ENCODE data around the gene SELENOK.

DNA sequence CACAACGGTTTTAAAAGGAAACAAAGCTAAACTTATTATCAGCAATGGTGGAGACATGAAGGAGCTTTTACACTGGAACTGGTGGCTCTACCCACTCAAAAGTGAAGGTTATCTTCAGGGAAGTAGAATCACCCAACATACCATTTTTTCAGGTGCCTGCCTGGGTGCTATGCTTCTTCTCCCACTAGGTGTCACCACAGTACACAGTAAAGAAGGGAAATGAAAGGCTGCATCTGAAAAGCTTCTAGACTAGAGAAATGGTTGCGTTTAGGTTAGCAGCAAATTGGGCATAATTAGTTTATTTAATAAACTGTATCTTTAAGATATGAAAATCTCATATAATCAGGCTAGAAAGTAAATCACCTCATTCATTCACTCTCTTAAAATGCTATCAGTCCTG, 47.0 kb upstream of the SELENOK start:
- TF ChIP-seq POLR2A (IDR thresholded peaks at IDR 0.05; ENCODE audit: low read length) = no peak
- no peak for TF ChIP-seq GATA1 (IDR thresholded peaks at IDR 0.05; ENCODE audit: low read depth, low read length)

Measured in erythroblast (primary cell).